ENCODE results near the gene FBN1. TPM values are rescaled to one million over a fixed set of nuclear protein-coding genes. Genes with fewer than 3 reads are reported as not detected.

FBN1 gene
- total RNA-seq, 1 experiment from 2014 or later, result 6.7 TPM

DNA sequence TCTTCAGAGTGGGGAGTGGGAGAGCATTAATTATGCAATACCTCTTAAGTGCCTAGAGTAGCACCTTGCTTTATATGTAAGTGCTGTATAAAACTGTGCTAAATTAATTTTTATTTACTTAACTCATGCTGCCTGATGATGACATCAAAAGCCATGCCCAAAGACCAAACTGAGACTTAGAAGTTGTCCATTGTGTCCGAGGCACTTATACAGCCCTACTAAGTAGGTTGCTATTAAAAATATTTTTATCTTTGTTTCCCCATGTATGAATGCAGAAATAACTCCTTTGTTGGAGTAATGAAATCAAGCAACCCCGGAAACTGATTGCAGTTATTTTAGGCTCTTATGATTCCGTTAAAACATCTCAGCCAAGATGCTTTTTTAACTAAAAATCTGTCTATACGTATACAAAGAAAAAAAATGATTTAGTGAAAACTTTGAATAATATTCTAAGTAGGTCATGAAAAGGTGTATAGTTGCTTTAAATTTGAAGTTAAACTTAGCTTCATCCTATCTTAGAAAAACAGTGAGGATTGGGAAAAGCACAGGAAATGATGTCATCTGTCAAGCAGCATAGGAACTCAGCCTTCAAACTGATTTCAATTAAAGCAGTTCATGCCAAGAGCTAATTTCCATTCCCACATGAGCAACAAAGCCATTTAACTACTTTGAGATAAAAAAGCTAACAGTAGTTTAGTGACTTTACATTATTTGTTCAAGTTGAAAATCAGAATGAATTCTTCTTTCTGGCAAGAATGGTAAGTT lies 43.0 kb downstream of the FBN1 start:
- no peaks in the 10 kb centered on the region for H3K27me3 ChIP-seq (ENCODE audit: low read length)
- H3K4me1 ChIP-seq (ENCODE audit: insufficient read depth, low read length), result peaks cover 6% of the 10 kb centered on the region
- POLR2A ChIA-PET (ENCODE audit: unreplicated experiment), result no interaction called here
- no peak for ATAC-seq
- H2AFZ ChIP-seq (ENCODE audit: low read length), result no peak overlapping the region
- no peak overlapping the region for H3K4me3 ChIP-seq (ENCODE audit: low read length)
- H3K9ac ChIP-seq (ENCODE audit: low read length), result no peak overlapping the region
- intact Hi-C loops (cut with micrococcal nuclease), result no loop called here
- TF ChIP-seq, protein P1, sequence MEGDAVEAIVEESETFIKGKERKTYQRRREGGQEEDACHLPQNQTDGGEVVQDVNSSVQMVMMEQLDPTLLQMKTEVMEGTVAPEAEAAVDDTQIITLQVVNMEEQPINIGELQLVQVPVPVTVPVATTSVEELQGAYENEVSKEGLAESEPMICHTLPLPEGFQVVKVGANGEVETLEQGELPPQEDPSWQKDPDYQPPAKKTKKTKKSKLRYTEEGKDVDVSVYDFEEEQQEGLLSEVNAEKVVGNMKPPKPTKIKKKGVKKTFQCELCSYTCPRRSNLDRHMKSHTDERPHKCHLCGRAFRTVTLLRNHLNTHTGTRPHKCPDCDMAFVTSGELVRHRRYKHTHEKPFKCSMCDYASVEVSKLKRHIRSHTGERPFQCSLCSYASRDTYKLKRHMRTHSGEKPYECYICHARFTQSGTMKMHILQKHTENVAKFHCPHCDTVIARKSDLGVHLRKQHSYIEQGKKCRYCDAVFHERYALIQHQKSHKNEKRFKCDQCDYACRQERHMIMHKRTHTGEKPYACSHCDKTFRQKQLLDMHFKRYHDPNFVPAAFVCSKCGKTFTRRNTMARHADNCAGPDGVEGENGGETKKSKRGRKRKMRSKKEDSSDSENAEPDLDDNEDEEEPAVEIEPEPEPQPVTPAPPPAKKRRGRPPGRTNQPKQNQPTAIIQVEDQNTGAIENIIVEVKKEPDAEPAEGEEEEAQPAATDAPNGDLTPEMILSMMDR (conservative IDR thresholded peaks at IDR 0.05; ENCODE audit: low read depth, low read length), result no peak
- TF ChIP-seq EZH2phosphoT487 (IDR thresholded peaks at IDR 0.05; ENCODE audit: borderline replicate concordance, low read length) (no peak), EZH2 (IDR thresholded peaks at IDR 0.05; ENCODE audit: low read length, unreplicated experiment) (no peak)
- H3K9me3 ChIP-seq (ENCODE audit: low read length), result no peaks in the 10 kb centered on the region
- H3K79me2 ChIP-seq (ENCODE audit: low read length), result no peaks in the 10 kb centered on the region
- H3K36me3 ChIP-seq (ENCODE audit: low read depth, low read length), result no peaks in the 10 kb centered on the region
- H3F3A ChIP-seq (ENCODE audit: low read length, unreplicated experiment), result no peaks in the 10 kb centered on the region
- no peak overlapping the region for H3K4me2 ChIP-seq (ENCODE audit: low read length)
- H3K27ac ChIP-seq (ENCODE audit: low read length), result no peak overlapping the region
- no TSS peak for BruUV-seq (replicated peaks)
- no peaks in the 10 kb centered on the region for H4K20me1 ChIP-seq (ENCODE audit: low read length)
- CTCF ChIA-PET, result no interaction called here
- DNase-seq, result peak; percentile 4
- H3K9me2 ChIP-seq (replicated peaks; ENCODE audit: low read length), result no peaks in the 10 kb centered on the region

GRCh38 chr15:48601095-48601494 lies 44.4 kb downstream of the FBN1 start:
- POLR2A ChIA-PET (ENCODE audit: unreplicated experiment), result no interaction called here
- Histone ChIP-seq H3K27me3 (ENCODE audit: low read length) (no peaks in the 10 kb centered on the region), H3F3A (ENCODE audit: low read length, unreplicated experiment) (no peaks in the 10 kb centered on the region), H3K9ac (ENCODE audit: low read length) (no peak overlapping the region), H3K79me2 (ENCODE audit: low read length) (no peaks in the 10 kb centered on the region), H4K20me1 (ENCODE audit: low read length) (no peaks in the 10 kb centered on the region), H3K36me3 (ENCODE audit: low read depth, low read length) (no peaks in the 10 kb centered on the region), H3K4me2 (ENCODE audit: low read length) (no peak overlapping the region), H3K27ac (ENCODE audit: low read length) (no peak overlapping the region), H2AFZ (ENCODE audit: low read length) (no peak overlapping the region), H3K9me3 (ENCODE audit: low read length) (no peaks in the 10 kb centered on the region), H3K4me3 (ENCODE audit: low read length) (no peak overlapping the region), H3K9me2 (replicated peaks; ENCODE audit: low read length) (no peaks in the 10 kb centered on the region), H3K4me1 (ENCODE audit: insufficient read depth, low read length) (peaks cover 6% of the 10 kb centered on the region)
- CTCF ChIA-PET, result no interaction called here
- no peak for TF ChIP-seq EZH2phosphoT487 (IDR thresholded peaks at IDR 0.05; ENCODE audit: borderline replicate concordance, low read length)
- TF ChIP-seq, protein P1 (conservative IDR thresholded peaks at IDR 0.05; ENCODE audit: low read depth, low read length), result no peak
- TF ChIP-seq EZH2 (IDR thresholded peaks at IDR 0.05; ENCODE audit: low read length, unreplicated experiment), result no peak
- BruUV-seq (replicated peaks), result no TSS peak
- intact Hi-C loops (cut with micrococcal nuclease), result no loop called here
- DNase-seq, result no peak
- ATAC-seq, result no peak

GRCh38 chr15:48596841-48597240 lies 48.7 kb downstream of the FBN1 start:
- BruUV-seq (replicated peaks), result no TSS peak

More at GRCh38 chr15:48596841-48597240, 48.7 kb downstream of the FBN1 start:
- Histone ChIP-seq H3K4me2 (ENCODE audit: low read length) (no peak overlapping the region), H3K79me2 (ENCODE audit: low read length) (no peaks in the 10 kb centered on the region), H2AFZ (ENCODE audit: low read length) (no peak overlapping the region), H3K4me3 (ENCODE audit: low read length) (no peak overlapping the region), H3F3A (ENCODE audit: low read length, unreplicated experiment) (no peaks in the 10 kb centered on the region), H3K27ac (ENCODE audit: low read length) (no peak overlapping the region), H4K20me1 (ENCODE audit: low read length) (no peaks in the 10 kb centered on the region), H3K9ac (ENCODE audit: low read length) (no peak overlapping the region), H3K9me2 (replicated peaks; ENCODE audit: low read length) (no peaks in the 10 kb centered on the region), H3K36me3 (ENCODE audit: low read depth, low read length) (no peaks in the 10 kb centered on the region), H3K4me1 (ENCODE audit: insufficient read depth, low read length) (no peaks in the 10 kb centered on the region), H3K9me3 (ENCODE audit: low read length) (no peaks in the 10 kb centered on the region), H3K27me3 (ENCODE audit: low read length) (no peaks in the 10 kb centered on the region)
- no peak for ATAC-seq
- DNase-seq, result no peak
- intact Hi-C loops (cut with micrococcal nuclease), result no loop called here
- ChIA-PET POLR2A (ENCODE audit: unreplicated experiment) (no interaction called here), CTCF (no interaction called here)
- TF ChIP-seq, protein P1 (conservative IDR thresholded peaks at IDR 0.05; ENCODE audit: low read depth, low read length), result no peak
- TF ChIP-seq EZH2phosphoT487 (IDR thresholded peaks at IDR 0.05; ENCODE audit: borderline replicate concordance, low read length), result no peak
- no peak for TF ChIP-seq EZH2 (IDR thresholded peaks at IDR 0.05; ENCODE audit: low read length, unreplicated experiment)
